GM21381 (cell line): Measurements from ENCODE around the gene SLC11A2.
"Not testable (repeated sequence)": the region's sequence is repeated elsewhere in the genome, so short reads cannot be mapped to it uniquely, and the experiment has no call there.

Source experiments
- ATAC-seq: cut with Tn5 transposase; IDR thresholded peaks from one replicate; pipeline ENCODE4 v1.9.1; 2021; ENCODE audit warnings: mild to moderate bottlenecking, moderate library complexity; ENCODE audit not compliant: unreplicated experiment

The SLC11A2 gene

GRCh38 chr12:51027342-51027835, 1.2 kb upstream of the SLC11A2 start:
- no peak for ATAC-seq

- ATAC-seq, result no peak
Observed at GRCh38 chr12:51025338-51025835, 797 bp downstream of the SLC11A2 start.

- ATAC-seq, result no peak
Observed at GRCh38 chr12:51023625-51024382, 2.4 kb downstream of the SLC11A2 start.

GRCh38 chr12:51021694-51022093, 4.5 kb downstream of the SLC11A2 start:
- no peak for ATAC-seq

- ATAC-seq, result no peak
Observed at GRCh38 chr12:51020448-51021182, 5.6 kb downstream of the SLC11A2 start.

GRCh38 chr12:51019927-51020326, 6.3 kb downstream of the SLC11A2 start:
- ATAC-seq, result no peak

GRCh38 chr12:51018956-51019355, 7.2 kb downstream of the SLC11A2 start:
- no peak for ATAC-seq

- no peak for ATAC-seq
Observed at GRCh38 chr12:51017452-51017851, 8.7 kb downstream of the SLC11A2 start.

- not testable (repeated sequence) for ATAC-seq
Observed at GRCh38 chr12:51014467-51014866, 11.7 kb downstream of the SLC11A2 start.

- no peak for ATAC-seq
Observed at GRCh38 chr12:51013441-51013840, 12.7 kb downstream of the SLC11A2 start.

- ATAC-seq, result no peak
Observed at GRCh38 chr12:51012570-51013236, 13.5 kb downstream of the SLC11A2 start.

GRCh38 chr12:51011955-51012354, 14.2 kb downstream of the SLC11A2 start:
- no peak for ATAC-seq

- ATAC-seq, result no peak
Observed at GRCh38 chr12:51009056-51009440, 17.1 kb downstream of the SLC11A2 start.

- no peak for ATAC-seq
Observed at GRCh38 chr12:51008329-51009055, 17.7 kb downstream of the SLC11A2 start.

GRCh38 chr12:51005671-51006070, 20.5 kb downstream of the SLC11A2 start:
- no peak for ATAC-seq

GRCh38 chr12:51005030-51005429, 21.2 kb downstream of the SLC11A2 start:
- ATAC-seq, result no peak

GRCh38 chr12:51004504-51004903, 21.7 kb downstream of the SLC11A2 start:
- ATAC-seq, result no peak

- no peak for ATAC-seq
Observed at GRCh38 chr12:51001799-51002198, 24.4 kb downstream of the SLC11A2 start.

GRCh38 chr12:51000245-51000644, 25.9 kb downstream of the SLC11A2 start:
- no peak for ATAC-seq

- no peak for ATAC-seq
Observed at GRCh38 chr12:50999093-50999492, 27.1 kb downstream of the SLC11A2 start.

- no peak for ATAC-seq
Observed at GRCh38 chr12:50992819-50993218, 33.4 kb downstream of the SLC11A2 start.
